AG09309 (cell line): ENCODE data around the gene TYMP.

Experiments
- DNase-seq: peaks from one replicate; pipeline ENCODE4 v3.0.0-alpha.2; 2010; ENCODE audit warnings: low read depth
- H3K4me3 ChIP-seq: 2 replicates; pipeline ENCODE4 v1.5.1; 2011; ENCODE audit warnings: mild to moderate bottlenecking, low read depth, low read length, moderate library complexity; ENCODE audit not compliant: control insufficient read depth
- TF ChIP-seq, protein P1 (sequence below): IDR thresholded peaks from 2 replicates; pipeline ENCODE4 v1.5.1; 2011; ENCODE audit warnings: mild to moderate bottlenecking, low read depth, low read length, inconsistent platforms; ENCODE audit not compliant: insufficient read depth, control insufficient read depth; ENCODE audit errors: missing control alignments

Gene TYMP

DNA sequence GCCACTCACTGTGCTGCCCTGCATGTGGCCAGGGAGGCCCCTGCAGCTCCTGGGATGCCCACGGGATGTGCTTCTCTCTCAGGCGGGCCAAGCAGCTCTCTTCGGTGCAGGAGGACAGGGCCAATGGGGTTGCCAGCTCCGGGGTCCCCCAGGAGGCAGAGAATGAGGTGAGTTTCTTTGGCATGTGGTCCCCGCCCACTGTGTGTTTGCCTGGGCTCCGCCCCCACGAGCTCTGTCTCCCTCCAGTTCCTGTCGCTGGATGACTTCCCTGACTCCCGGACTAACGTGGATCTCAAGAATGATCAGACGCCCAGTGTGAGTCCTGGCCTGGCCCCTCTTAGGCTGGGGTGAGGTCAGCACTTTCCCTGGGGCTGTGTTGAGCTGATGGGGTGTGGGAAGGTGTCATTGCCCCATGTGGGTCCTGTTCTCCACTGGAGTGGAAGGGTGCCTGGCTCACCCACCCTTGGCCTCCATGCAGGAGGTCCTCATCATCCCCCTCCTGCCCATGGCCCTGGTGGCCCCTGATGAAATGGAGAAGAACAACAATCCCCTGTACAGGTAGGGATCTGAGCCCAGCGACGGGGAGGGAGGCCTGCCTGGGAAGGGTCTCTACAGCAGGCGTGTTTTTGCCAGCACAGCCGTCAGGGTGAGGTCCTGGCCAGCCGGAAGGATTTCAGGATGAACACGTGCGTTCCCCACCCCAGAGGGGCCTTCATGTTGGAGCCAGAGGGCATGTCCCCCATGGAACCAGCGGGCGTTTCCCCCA lies 12.1 kb downstream of the TYMP start:
- DNase-seq: no peak
- TF ChIP-seq, protein P1, sequence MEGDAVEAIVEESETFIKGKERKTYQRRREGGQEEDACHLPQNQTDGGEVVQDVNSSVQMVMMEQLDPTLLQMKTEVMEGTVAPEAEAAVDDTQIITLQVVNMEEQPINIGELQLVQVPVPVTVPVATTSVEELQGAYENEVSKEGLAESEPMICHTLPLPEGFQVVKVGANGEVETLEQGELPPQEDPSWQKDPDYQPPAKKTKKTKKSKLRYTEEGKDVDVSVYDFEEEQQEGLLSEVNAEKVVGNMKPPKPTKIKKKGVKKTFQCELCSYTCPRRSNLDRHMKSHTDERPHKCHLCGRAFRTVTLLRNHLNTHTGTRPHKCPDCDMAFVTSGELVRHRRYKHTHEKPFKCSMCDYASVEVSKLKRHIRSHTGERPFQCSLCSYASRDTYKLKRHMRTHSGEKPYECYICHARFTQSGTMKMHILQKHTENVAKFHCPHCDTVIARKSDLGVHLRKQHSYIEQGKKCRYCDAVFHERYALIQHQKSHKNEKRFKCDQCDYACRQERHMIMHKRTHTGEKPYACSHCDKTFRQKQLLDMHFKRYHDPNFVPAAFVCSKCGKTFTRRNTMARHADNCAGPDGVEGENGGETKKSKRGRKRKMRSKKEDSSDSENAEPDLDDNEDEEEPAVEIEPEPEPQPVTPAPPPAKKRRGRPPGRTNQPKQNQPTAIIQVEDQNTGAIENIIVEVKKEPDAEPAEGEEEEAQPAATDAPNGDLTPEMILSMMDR: no peak
- no peak overlapping the region for H3K4me3 ChIP-seq

DNA sequence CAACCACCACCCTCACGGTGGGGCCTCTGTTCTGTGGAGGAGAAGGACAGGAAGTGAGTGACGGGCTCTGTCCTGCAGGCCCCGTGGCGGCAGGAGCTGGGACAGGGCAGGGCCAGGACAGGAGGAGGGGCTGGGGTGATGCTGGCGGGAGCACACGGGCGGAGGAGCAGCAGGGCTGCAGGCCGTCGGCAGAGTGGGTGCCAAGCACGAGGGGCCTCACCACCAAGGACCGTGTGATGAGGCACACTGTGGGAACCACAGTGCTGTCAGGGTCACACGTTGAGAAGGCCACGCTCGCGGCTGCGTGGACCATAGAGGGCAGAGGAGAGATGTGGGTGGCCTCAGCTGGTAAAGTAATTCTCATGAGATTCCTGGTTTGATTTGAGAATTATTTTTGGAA lies 12.9 kb downstream of the TYMP start:
- no peak for DNase-seq
- TF ChIP-seq, protein P1: no peak
- H3K4me3 ChIP-seq: no peak overlapping the region

DNA sequence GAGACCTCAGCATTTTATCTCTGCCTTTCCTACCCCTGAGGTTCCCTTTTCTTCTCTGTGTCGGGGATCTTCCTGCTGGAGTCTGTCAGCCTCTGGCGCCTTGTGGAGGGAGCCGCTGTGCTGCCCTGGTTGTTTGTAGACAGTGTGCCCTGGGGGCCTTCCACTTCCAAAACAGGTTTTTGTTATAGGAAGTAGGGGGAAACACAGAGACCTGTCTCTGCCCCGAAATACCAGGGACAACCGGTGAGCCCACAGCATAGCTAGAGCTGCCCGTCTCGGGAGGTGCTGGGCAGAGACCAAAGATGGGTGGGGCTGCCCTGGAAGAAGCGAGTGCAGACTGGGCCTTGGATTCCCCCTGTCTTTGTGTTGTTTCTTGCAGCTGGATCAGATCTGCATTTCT lies 13.7 kb downstream of the TYMP start:
- H3K4me3 ChIP-seq: no peak overlapping the region
- TF ChIP-seq, protein P1: no peak
- DNase-seq: no peak

DNA sequence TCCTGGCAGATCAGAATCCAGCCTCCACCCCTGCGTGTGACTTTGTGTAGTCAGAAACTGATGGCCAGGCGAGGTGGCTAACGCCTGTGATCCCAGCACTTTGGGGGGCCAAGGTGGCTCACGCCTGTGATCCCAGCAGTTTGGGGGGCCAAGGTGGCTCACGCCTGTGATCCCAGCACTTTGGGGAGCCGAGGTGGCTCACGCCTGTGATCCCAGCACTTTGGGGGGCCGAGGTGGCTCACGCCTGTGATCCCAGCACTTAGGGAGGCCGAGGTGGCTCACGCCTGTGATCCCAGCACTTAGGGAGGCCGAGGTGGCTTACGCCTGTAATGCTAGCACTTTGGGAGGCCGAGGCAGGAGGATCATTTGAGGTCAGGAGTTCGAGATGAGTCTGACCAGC lies 16.6 kb downstream of the TYMP start:
- DNase-seq: no peak
- H3K4me3 ChIP-seq: no peak overlapping the region
- TF ChIP-seq, protein P1: no peak

DNA sequence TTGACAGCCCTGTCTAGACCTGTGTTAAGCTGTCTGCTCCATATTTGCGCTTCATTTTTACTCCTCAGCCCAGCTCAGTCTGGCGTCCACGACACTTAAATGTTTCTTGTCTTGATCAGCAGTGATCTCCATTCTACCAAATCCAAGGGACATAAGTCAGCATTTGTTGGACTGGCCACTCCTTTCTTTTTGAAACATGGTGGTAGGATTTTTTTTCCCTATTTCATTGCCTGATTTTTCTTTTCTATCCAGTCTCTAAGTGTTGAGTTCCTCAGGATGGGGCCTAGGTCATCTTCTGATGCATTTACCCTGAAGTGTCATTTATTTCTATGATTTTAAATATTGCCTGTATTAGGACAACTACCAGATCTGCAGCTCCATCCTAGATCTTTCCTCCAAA lies 20.9 kb downstream of the TYMP start:
- no peak for DNase-seq
- TF ChIP-seq, protein P1: no peak

DNA sequence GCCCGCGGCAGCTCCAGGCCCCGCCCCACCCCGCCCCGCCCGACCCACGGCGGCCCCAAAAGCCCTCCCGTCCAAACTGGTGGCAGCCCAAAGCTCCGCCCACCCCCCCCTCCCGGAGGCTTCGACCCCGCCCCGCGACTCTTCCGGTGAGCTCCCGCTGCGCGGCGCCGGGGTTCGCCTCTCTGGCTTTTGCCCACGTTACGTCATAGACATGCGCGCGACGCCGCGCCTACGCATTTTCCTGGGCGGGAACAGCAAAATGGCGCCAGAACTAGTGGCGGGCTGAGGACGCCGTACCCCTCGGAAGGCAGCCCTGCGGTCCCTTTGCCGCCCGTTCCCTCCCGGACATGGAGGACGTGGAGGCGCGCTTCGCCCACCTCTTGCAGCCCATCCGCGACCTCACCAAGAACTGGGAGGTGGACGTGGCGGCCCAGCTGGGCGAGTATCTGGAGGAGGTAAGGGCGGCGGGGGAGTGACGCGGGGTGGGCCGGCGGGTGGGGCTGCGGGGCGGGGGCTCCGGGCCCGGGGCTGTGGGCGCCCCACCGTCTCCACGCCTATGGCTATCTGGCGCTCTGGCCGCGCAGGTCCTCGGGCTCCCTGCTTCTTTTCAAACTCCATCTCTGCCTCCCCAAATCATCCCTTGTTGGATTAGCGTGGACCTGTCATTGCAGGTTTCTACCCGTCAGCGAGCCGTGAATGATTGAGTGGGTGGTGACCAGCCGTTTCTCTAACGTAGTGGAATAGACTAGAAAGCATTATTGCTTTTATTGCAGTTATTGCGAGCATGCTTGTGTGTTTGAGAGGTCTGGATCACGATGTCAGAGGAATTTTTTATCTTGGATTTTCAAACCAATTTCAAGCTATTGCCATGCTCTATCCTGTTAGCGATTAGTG lies 21.6 kb downstream of the TYMP start, which contains the start of gene NCAPH2:
TSS of gene NCAPH2 (plus strand) at position 234 of the 894 bp plus-strand sequence. CDS start at position 348, 114 bp downstream.
- peak; percentile 76 for DNase-seq
- TF ChIP-seq, protein P1: no peak

More for the DNA sequence above, 20.9 kb downstream of the TYMP start:
- H3K4me3 ChIP-seq: peak overlapping the region; percentile 84

More for the DNA sequence above, 21.6 kb downstream of the TYMP start, which contains the start of gene NCAPH2:
- peak within 1 kb of the TSS; percentile 100 for H3K4me3 ChIP-seq
